ENCODE measurements around the gene LMF1. TPM values are rescaled to one million over a fixed set of nuclear protein-coding genes. Genes with fewer than 3 reads are reported as not detected.

LMF1 gene
- total and polyA plus RNA-seq, 8 donors = 7.6 to 121 (median 15.8) TPM

GRCh38 chr16:842061-842476 lies 128.7 kb downstream of the LMF1 start:
- no peaks in the 10 kb centered on the region for H3K36me3 ChIP-seq
- peak in 1 of 2 donors; percentile 81 for DNase-seq
- no peaks in the 10 kb centered on the region for H3K4me1 ChIP-seq
- peaks cover 4 to 49% (median 8%) of the 10 kb centered on the region in 3 donors for H3K27me3 ChIP-seq
- peaks cover 0 to 12% (median 7%) of the 10 kb centered on the region in 4 donors for H3K9me3 ChIP-seq
- TF ChIP-seq CTCF (IDR thresholded peaks at IDR 0.05) (no peak), EP300 (IDR thresholded peaks at IDR 0.05) (no peak), POLR2A (IDR thresholded peaks at IDR 0.05) (no peak), POLR2AphosphoS5 (IDR thresholded peaks at IDR 0.05) (no peak)
- intact Hi-C loops (cut with DNase I; ENCODE audit: low total_unique reads) = no loop called here
- no peak overlapping the region for H3K27ac ChIP-seq
- no peak overlapping the region for H3K4me3 ChIP-seq
- 48 to 65% (median 62%) methylated on average over 4 to 19 of the region's 19 CpGs for WGBS, 5 donors

- WGBS, 5 donors = 79 to 89% (median 83%) methylated on average over 9 to 27 of the region's 27 CpGs
- Histone ChIP-seq H3K27me3 (peaks cover 4 to 49% (median 8%) of the 10 kb centered on the region in 3 donors), H3K9me3 (peaks cover 4 to 17% (median 12%) of the 10 kb centered on the region in 4 donors), H3K36me3 (no peaks in the 10 kb centered on the region), H3K4me3 (no peak overlapping the region), H3K27ac (no peak overlapping the region), H3K4me1 (no peaks in the 10 kb centered on the region)
- TF ChIP-seq EP300 (IDR thresholded peaks at IDR 0.05) (no peak), POLR2AphosphoS5 (IDR thresholded peaks at IDR 0.05) (no peak), CTCF (IDR thresholded peaks at IDR 0.05) (no peak), POLR2A (IDR thresholded peaks at IDR 0.05) (no peak)
- DNase-seq = no peak
- intact Hi-C loops (cut with DNase I; ENCODE audit: low total_unique reads) = no loop called here
Measured at GRCh38 chr16:841455-842060, 129.2 kb downstream of the LMF1 start.

GRCh38 chr16:840561-841454 lies 130.0 kb downstream of the LMF1 start:
- intact Hi-C loops (cut with DNase I; ENCODE audit: low total_unique reads) = no loop called here
- Histone ChIP-seq H3K27me3 (peaks cover 4 to 49% (median 8%) of the 10 kb centered on the region in 3 donors), H3K4me3 (no peak overlapping the region), H3K27ac (no peak overlapping the region), H3K4me1 (no peaks in the 10 kb centered on the region), H3K9me3 (peaks cover 12 to 25% (median 20%) of the 10 kb centered on the region in 4 donors), H3K36me3 (no peaks in the 10 kb centered on the region)
- 67 to 79% (median 71%) methylated on average over 12 to 34 of the region's 34 CpGs for WGBS, 5 donors
- no peak for TF ChIP-seq EP300 (IDR thresholded peaks at IDR 0.05)
- no peak for TF ChIP-seq POLR2AphosphoS5 (IDR thresholded peaks at IDR 0.05)
- TF ChIP-seq POLR2A (IDR thresholded peaks at IDR 0.05) = no peak
- TF ChIP-seq CTCF (IDR thresholded peaks at IDR 0.05) = no peak
- DNase-seq = no peak

- H3K27ac ChIP-seq = no peak overlapping the region
- WGBS, 5 donors = 68 to 77% (median 74%) methylated on average over 15 to 24 of the region's 24 CpGs
- intact Hi-C loops (cut with DNase I; ENCODE audit: low total_unique reads) = no loop called here
- H3K27me3 ChIP-seq = peaks cover 4 to 49% (median 8%) of the 10 kb centered on the region in 3 donors
- no peak for TF ChIP-seq CTCF (IDR thresholded peaks at IDR 0.05)
- no peak for TF ChIP-seq POLR2A (IDR thresholded peaks at IDR 0.05)
- TF ChIP-seq EP300 (IDR thresholded peaks at IDR 0.05) = no peak
- TF ChIP-seq POLR2AphosphoS5 (IDR thresholded peaks at IDR 0.05) = no peak
- no peaks in the 10 kb centered on the region for H3K36me3 ChIP-seq
- DNase-seq = no peak
- H3K4me1 ChIP-seq = no peaks in the 10 kb centered on the region
- H3K4me3 ChIP-seq = no peak overlapping the region
- peaks cover 16 to 31% (median 29%) of the 10 kb centered on the region in 4 donors for H3K9me3 ChIP-seq
Measured at GRCh38 chr16:839643-840408, 131.0 kb downstream of the LMF1 start.
